Endodermal cell (in vitro differentiated cells): ENCODE measurements around the gene GRB10. TPM values are rescaled to one million over a fixed set of nuclear protein-coding genes. Genes with fewer than 3 reads are reported as not detected.

Experiments
- DNase-seq: peaks from one replicate; pipeline ENCODE4 v3.0.0-alpha.2; 2017
- H3K27ac ChIP-seq: 2 replicates; pipeline ENCODE4 v1.5.1; 2013; ENCODE audit warnings: mild to moderate bottlenecking, low read depth, low read length, moderate library complexity
- H3K27me3 ChIP-seq: 2 replicates; pipeline ENCODE4 v1.6.1; 2013; ENCODE audit warnings: mild to moderate bottlenecking, low read length, moderate library complexity; ENCODE audit not compliant: insufficient read depth, control insufficient read depth, poor library complexity, severe bottlenecking
- H3K36me3 ChIP-seq: 2 replicates; pipeline ENCODE4 v1.7.0; 2013; ENCODE audit warnings: mild to moderate bottlenecking, low read length, moderate library complexity; ENCODE audit not compliant: control insufficient read depth, insufficient read depth
- H3K4me1 ChIP-seq: one replicate; pipeline ENCODE4 v1.7.0; 2013; ENCODE audit warnings: low read length; ENCODE audit not compliant: control insufficient read depth, insufficient read depth
- H3K4me3 ChIP-seq: 2 replicates; pipeline ENCODE4 v1.5.1; 2013; ENCODE audit warnings: mild to moderate bottlenecking, low read length, moderate library complexity
- H3K9ac ChIP-seq: 2 replicates; pipeline ENCODE4 v1.6.1; 2013; ENCODE audit warnings: mild to moderate bottlenecking, low read length, moderate library complexity; ENCODE audit not compliant: poor library complexity, severe bottlenecking; ENCODE audit errors: extremely low read depth
- H3K9me3 ChIP-seq: 2 replicates; pipeline ENCODE4 v1.6.1; 2013; ENCODE audit warnings: mild to moderate bottlenecking, low read length, moderate library complexity; ENCODE audit not compliant: control insufficient read depth
- H3K27ac Mint-ChIP-seq: 2 replicates; pipeline ENCODE4 v1.8.0; 2020; ENCODE audit warnings: mixed read lengths
- H3K27me3 Mint-ChIP-seq: 2 replicates; pipeline ENCODE4 v1.8.0; 2021; ENCODE audit warnings: mild to moderate bottlenecking, mixed read lengths; ENCODE audit not compliant: insufficient read depth
- H3K36me3 Mint-ChIP-seq: 2 replicates; pipeline ENCODE4 v1.8.0; 2020; ENCODE audit warnings: low read depth, mixed read lengths
- H3K4me1 Mint-ChIP-seq: 2 replicates; pipeline ENCODE4 v1.8.0; 2020; ENCODE audit warnings: mixed read lengths
- H3K4me3 Mint-ChIP-seq: 2 replicates; pipeline ENCODE4 v1.8.0; 2020; ENCODE audit warnings: mild to moderate bottlenecking, moderate library complexity, mixed read lengths
- H3K9me3 Mint-ChIP-seq: 2 replicates; pipeline ENCODE4 v1.8.0; 2020; ENCODE audit warnings: mild to moderate bottlenecking, mixed read lengths
- WGBS, 2 experiments: methylation state at CpG; one replicate each; pipeline versions ENCODE4 v1.1.5 to v1.1.7; 2013; ENCODE audit warnings: missing lambda C conversion rate in 2 of 2, mixed read lengths in 1 of 2; ENCODE audit not compliant: insufficient coverage in 1 of 2, insufficient read length in 1 of 2; 5-methylcytosine and 5-hydroxymethylcytosine counted together
- total RNA-seq, 2 donors: library from RNA; stranded (reverse); fragmentation: NEBNext Ultra II Directional in 1 of 2; extraction: Animal tissue kit (Norgen Biotek cat#: 25700) in 1 of 2; gene quantifications; 2 replicates in 1 of 2; 3 replicates in 1 of 2; pipeline ENCODE4 v1.2.1, GENCODE V29; 2021
- TF ChIP-seq, protein P1 (sequence below): fragments of 200-600 bp; sonication (generic); conservative IDR thresholded peaks from 2 replicates; pipeline ENCODE4 v1.5.0; 2021; ENCODE audit warnings: antibody characterized with exemption, mild to moderate bottlenecking

GRB10 gene
- total RNA-seq, 2 donors from 2014 or later, result 71.9 to 97.5 TPM

DNA sequence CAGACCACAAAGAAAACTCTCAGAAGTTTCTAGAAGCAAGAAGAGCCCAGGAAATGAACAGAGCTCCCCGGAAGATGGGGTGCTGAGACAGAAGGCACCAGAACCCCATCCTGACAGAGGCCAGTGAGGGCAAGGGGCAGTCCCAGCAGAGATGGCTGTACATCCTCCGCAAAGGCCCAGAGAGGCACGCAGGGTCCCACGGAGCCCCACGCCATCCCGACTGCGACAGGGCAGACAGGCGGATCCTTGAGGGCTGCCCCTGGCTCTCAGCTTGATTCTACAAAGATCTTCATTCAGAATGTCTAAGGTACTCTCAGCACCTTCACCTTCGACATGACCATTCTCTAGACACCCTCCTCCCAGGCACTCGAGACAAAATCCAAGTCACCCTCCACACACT is 109.6 kb downstream of the GRB10 start:
- Mint-ChIP-seq H3K9me3 (no peaks in the 10 kb centered on the region), H3K4me3 (no peak overlapping the region), H3K4me1 (peaks cover 17% of the 10 kb centered on the region), H3K27ac (peak overlapping the region; percentile 22), H3K27me3 (no peaks in the 10 kb centered on the region), H3K36me3 (peaks cover 54% of the 10 kb centered on the region)
- no peak overlapping the region for H3K9ac ChIP-seq
- TF ChIP-seq, protein P1, sequence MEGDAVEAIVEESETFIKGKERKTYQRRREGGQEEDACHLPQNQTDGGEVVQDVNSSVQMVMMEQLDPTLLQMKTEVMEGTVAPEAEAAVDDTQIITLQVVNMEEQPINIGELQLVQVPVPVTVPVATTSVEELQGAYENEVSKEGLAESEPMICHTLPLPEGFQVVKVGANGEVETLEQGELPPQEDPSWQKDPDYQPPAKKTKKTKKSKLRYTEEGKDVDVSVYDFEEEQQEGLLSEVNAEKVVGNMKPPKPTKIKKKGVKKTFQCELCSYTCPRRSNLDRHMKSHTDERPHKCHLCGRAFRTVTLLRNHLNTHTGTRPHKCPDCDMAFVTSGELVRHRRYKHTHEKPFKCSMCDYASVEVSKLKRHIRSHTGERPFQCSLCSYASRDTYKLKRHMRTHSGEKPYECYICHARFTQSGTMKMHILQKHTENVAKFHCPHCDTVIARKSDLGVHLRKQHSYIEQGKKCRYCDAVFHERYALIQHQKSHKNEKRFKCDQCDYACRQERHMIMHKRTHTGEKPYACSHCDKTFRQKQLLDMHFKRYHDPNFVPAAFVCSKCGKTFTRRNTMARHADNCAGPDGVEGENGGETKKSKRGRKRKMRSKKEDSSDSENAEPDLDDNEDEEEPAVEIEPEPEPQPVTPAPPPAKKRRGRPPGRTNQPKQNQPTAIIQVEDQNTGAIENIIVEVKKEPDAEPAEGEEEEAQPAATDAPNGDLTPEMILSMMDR, result no peak
- no peaks in the 10 kb centered on the region for H3K9me3 ChIP-seq
- WGBS, 2 experiments, result 90 to 96% methylated on average over 2 to 10 of the region's 10 CpGs
- H3K36me3 ChIP-seq, result peaks cover 72% of the 10 kb centered on the region
- no peak overlapping the region for H3K4me3 ChIP-seq
- no peaks in the 10 kb centered on the region for H3K27me3 ChIP-seq
- no peak overlapping the region for H3K27ac ChIP-seq
- DNase-seq, result no peak
- peaks cover 7% of the 10 kb centered on the region for H3K4me1 ChIP-seq

- WGBS, 2 experiments, result 95 to 97% methylated on average over 3 to 11 of the region's 11 CpGs
- H3K27ac ChIP-seq, result no peak overlapping the region
- Mint-ChIP-seq H3K4me1 (peaks cover 8% of the 10 kb centered on the region), H3K4me3 (no peak overlapping the region), H3K27ac (no peak overlapping the region), H3K36me3 (peaks cover 65% of the 10 kb centered on the region), H3K27me3 (no peaks in the 10 kb centered on the region), H3K9me3 (no peaks in the 10 kb centered on the region)
- no peak overlapping the region for H3K4me3 ChIP-seq
- H3K36me3 ChIP-seq, result peaks cover 82% of the 10 kb centered on the region
- no peak for DNase-seq
- TF ChIP-seq, protein P1, result no peak
- no peaks in the 10 kb centered on the region for H3K9me3 ChIP-seq
- no peaks in the 10 kb centered on the region for H3K27me3 ChIP-seq
- H3K9ac ChIP-seq, result peak overlapping the region; percentile 11
- no peaks in the 10 kb centered on the region for H3K4me1 ChIP-seq
These were observed 110.7 kb downstream of the GRB10 start for GRCh38 chr7:50672045-50672444.

- WGBS, 2 experiments, result 74 to 89% methylated on average over 3 to 9 of the region's 9 CpGs
- H3K27me3 Mint-ChIP-seq, result no peaks in the 10 kb centered on the region
- H3K36me3 Mint-ChIP-seq, result peaks cover 67% of the 10 kb centered on the region
These were observed 111.3 kb downstream of the GRB10 start for GRCh38 chr7:50671386-50671785.

More at GRCh38 chr7:50671386-50671785, 111.3 kb downstream of the GRB10 start:
- H3K4me1 Mint-ChIP-seq, result peaks cover 1% of the 10 kb centered on the region
- Histone ChIP-seq H3K36me3 (peaks cover 77% of the 10 kb centered on the region), H3K9me3 (no peaks in the 10 kb centered on the region), H3K4me1 (no peaks in the 10 kb centered on the region), H3K27me3 (no peaks in the 10 kb centered on the region), H3K27ac (no peak overlapping the region), H3K4me3 (no peak overlapping the region), H3K9ac (no peak overlapping the region)
- H3K9me3 Mint-ChIP-seq, result no peaks in the 10 kb centered on the region
- TF ChIP-seq, protein P1, result no peak
- no peak overlapping the region for H3K27ac Mint-ChIP-seq
- no peak for DNase-seq
- no peak overlapping the region for H3K4me3 Mint-ChIP-seq
